ENCODE data around the gene DAG1. TPM values are rescaled to one million over a fixed set of nuclear protein-coding genes. Genes with fewer than 3 reads are reported as not detected.

DAG1 gene
- polyA plus RNA-seq, 1 donor (not counting 4 experiments of a cell fraction or from before 2014, with no cell fraction given) = 22.0 TPM

DNA sequence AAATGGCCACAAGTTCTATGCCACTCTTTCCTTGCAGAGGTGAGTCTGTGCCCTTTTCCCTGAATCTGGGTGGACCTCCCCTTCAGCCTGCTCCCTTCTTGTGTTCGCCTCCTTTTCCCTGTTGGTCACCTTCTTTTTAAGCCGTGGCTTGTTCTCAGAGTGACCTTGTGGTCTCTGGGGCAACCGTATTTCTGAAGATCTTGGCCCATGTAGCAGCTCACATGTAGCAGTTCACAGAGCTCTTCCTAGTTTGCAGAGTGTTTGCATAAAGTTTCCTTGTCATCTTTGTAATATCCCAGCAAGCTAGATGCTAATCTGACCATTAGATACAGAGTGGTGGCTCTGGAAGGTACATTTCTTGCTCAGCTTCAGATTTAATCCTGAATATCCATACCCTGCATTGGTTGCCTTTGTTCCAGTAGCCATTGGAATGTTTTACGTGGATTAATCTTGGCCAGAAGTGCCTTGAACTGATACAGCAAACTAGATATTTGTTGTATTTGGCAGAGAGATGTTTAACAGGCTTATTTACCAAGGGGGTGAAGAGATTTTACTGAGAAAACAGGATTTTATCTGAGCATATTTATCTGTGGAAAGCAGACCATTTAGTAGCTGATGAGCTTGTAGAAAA is 43.5 kb downstream of the DAG1 start:
- H3K27me3 ChIP-seq (ENCODE audit: control insufficient read depth, extremely low read depth, insufficient read depth, low read length) = no peaks in the 10 kb centered on the region
- no peaks in the 10 kb centered on the region for H3K9me1 ChIP-seq (ENCODE audit: control insufficient read depth, extremely low read depth, insufficient read depth, low read length)
- no peak for FAIRE-seq
- no peak overlapping the region for H3K9ac ChIP-seq (ENCODE audit: control insufficient read depth, extremely low read depth, insufficient read depth, low read length)
- DNase-seq (ENCODE audit: low read depth, low spot score) = no peak
- no peaks in the 10 kb centered on the region for H4K20me1 ChIP-seq (ENCODE audit: control insufficient read depth, extremely low read depth, insufficient read depth, low read length)
- H2AFZ ChIP-seq (ENCODE audit: control insufficient read depth, low read length) = no peak overlapping the region
- no peaks in the 10 kb centered on the region for H3K79me2 ChIP-seq (ENCODE audit: control insufficient read depth, insufficient read depth, low read length)
- H3K4me1 ChIP-seq (ENCODE audit: control insufficient read depth, extremely low read depth, insufficient read depth, low read length) = no peaks in the 10 kb centered on the region
- H3K9me3 ChIP-seq (ENCODE audit: control insufficient read depth, low read depth, low read length) = no peaks in the 10 kb centered on the region
- dilution Hi-C loops (cut with MboI; ENCODE audit: extremely low pct_ligation_motif_present, low sequenced_read_pairs) = no loop called here
- H3K36me3 ChIP-seq (ENCODE audit: control insufficient read depth in 2 of 2, extremely low read depth in 1 of 2, insufficient read depth in 2 of 2, low read length in 2 of 2) = peaks cover 8 to 16% of the 10 kb centered on the region in 2 experiments
- H3K4me2 ChIP-seq (ENCODE audit: control insufficient read depth, extremely low read depth, insufficient read depth, low read depth, low read length) = no peak overlapping the region
- no peak overlapping the region for H3K27ac ChIP-seq (ENCODE audit: control insufficient read depth, insufficient read depth, low read length)
- H3K4me3 ChIP-seq (ENCODE audit: control insufficient read depth in 2 of 3, extremely low read depth in 1 of 3, insufficient read depth in 2 of 3, low read depth in 1 of 3, low read length in 3 of 3) = no peak overlapping the region
- TF ChIP-seq EZH2 (IDR thresholded peaks at IDR 0.05; ENCODE audit: low read length) = no peak
- TF ChIP-seq, protein P1, sequence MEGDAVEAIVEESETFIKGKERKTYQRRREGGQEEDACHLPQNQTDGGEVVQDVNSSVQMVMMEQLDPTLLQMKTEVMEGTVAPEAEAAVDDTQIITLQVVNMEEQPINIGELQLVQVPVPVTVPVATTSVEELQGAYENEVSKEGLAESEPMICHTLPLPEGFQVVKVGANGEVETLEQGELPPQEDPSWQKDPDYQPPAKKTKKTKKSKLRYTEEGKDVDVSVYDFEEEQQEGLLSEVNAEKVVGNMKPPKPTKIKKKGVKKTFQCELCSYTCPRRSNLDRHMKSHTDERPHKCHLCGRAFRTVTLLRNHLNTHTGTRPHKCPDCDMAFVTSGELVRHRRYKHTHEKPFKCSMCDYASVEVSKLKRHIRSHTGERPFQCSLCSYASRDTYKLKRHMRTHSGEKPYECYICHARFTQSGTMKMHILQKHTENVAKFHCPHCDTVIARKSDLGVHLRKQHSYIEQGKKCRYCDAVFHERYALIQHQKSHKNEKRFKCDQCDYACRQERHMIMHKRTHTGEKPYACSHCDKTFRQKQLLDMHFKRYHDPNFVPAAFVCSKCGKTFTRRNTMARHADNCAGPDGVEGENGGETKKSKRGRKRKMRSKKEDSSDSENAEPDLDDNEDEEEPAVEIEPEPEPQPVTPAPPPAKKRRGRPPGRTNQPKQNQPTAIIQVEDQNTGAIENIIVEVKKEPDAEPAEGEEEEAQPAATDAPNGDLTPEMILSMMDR (optimal IDR thresholded peaks at IDR 0.05 in 1 of 3, IDR thresholded peaks at IDR 0.05 in 1 of 3, conservative IDR thresholded peaks at IDR 0.05 in 1 of 3; ENCODE audit: extremely low read depth in 1 of 3, insufficient read depth in 2 of 3, low read length in 3 of 3) = no peak

DNA sequence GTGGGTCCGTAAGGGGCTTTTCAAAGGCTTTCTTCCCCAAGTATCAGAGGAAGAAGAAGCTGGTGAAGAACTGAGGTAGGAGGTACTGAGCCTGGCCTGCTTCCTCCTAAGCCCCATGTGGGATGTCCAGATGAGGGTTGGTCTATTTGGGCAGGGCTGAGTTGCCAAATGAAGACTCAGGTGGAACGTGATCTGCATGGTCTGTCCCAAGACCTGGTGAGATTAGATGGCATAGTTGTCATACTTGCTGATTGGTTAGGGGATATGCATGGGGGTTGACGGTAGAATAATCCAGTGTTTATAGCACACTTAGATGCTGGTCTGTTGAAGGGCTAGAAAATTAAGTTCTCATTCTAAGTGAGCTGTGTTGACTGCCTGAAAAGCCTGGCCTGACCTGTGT is 47.9 kb downstream of the DAG1 start:
- no peak overlapping the region for H3K9ac ChIP-seq (ENCODE audit: control insufficient read depth, extremely low read depth, insufficient read depth, low read length)
- H3K4me1 ChIP-seq (ENCODE audit: control insufficient read depth, extremely low read depth, insufficient read depth, low read length) = no peaks in the 10 kb centered on the region
- FAIRE-seq (peak; percentile 61), DNase-seq (ENCODE audit: low read depth, low spot score) (no peak)
- H3K4me3 ChIP-seq (ENCODE audit: control insufficient read depth in 2 of 3, extremely low read depth in 1 of 3, insufficient read depth in 2 of 3, low read depth in 1 of 3, low read length in 3 of 3) = no peak overlapping the region
- H3K4me2 ChIP-seq (ENCODE audit: control insufficient read depth, extremely low read depth, insufficient read depth, low read depth, low read length) = no peak overlapping the region
- dilution Hi-C loops (cut with MboI; ENCODE audit: extremely low pct_ligation_motif_present, low sequenced_read_pairs) = no loop called here
- no peaks in the 10 kb centered on the region for H3K79me2 ChIP-seq (ENCODE audit: control insufficient read depth, insufficient read depth, low read length)
- H2AFZ ChIP-seq (ENCODE audit: control insufficient read depth, low read length) = no peak overlapping the region
- no peaks in the 10 kb centered on the region for H3K9me3 ChIP-seq (ENCODE audit: control insufficient read depth, low read depth, low read length)
- H3K27ac ChIP-seq (ENCODE audit: control insufficient read depth, insufficient read depth, low read length) = no peak overlapping the region
- TF ChIP-seq, protein P1 (optimal IDR thresholded peaks at IDR 0.05 in 1 of 3, IDR thresholded peaks at IDR 0.05 in 1 of 3, conservative IDR thresholded peaks at IDR 0.05 in 1 of 3; ENCODE audit: extremely low read depth in 1 of 3, insufficient read depth in 2 of 3, low read length in 3 of 3) = no peak
- TF ChIP-seq EZH2 (IDR thresholded peaks at IDR 0.05; ENCODE audit: low read length) = no peak
- no peaks in the 10 kb centered on the region for H3K9me1 ChIP-seq (ENCODE audit: control insufficient read depth, extremely low read depth, insufficient read depth, low read length)
- H3K36me3 ChIP-seq (ENCODE audit: control insufficient read depth in 2 of 2, extremely low read depth in 1 of 2, insufficient read depth in 2 of 2, low read length in 2 of 2) = peaks cover 8 to 11% of the 10 kb centered on the region in 2 experiments
- H4K20me1 ChIP-seq (ENCODE audit: control insufficient read depth, extremely low read depth, insufficient read depth, low read length) = no peaks in the 10 kb centered on the region
- H3K27me3 ChIP-seq (ENCODE audit: control insufficient read depth, extremely low read depth, insufficient read depth, low read length) = no peaks in the 10 kb centered on the region

Measured in keratinocyte (primary cell).